RKO (cell line): ENCODE results near the gene TGIF2.
"Not testable (repeated sequence)": the region's sequence is repeated elsewhere in the genome, so short reads cannot be mapped to it uniquely, and the experiment has no call there.

Experiments
- DNase-seq: peaks from one replicate; pipeline ENCODE4 v3.0.0-alpha.2; 2016; ENCODE audit warnings: low spot score

Gene TGIF2

DNA sequence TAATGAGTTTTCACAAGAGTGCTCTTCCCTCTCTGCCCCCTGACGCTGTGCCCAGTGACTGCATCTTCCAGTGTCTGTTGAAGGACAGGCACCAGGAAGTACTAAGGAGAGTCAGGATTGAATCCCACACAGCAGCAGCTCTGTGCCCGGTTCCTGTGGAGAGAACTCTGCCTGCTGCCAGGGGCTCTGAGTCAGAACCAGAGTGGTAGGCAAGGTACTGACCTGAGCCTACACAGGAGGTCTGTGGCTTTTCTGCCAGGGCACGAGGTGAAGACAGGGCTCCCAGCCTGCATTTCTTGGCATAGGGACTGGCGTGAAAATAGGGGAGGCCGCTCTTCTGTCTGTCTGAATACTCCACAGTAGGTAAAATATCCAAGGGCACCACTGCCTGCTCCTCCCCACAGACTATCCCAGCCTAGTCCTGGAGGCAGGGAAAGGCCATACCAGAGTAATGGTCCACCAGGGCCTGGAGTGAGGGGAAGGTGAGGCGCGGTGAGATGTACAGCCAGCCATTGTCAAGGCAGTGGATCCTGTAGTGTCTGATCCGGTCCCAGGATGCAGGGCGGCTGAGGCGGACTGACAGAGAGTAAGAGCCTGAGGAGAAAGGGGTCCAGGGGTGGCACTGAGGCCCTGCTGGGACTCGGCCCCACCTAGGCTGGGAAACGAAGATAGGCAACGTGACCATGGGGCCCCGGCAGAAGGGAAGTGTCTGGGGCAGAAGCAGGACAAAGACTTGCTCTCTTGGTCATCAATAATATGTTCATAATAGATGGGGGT lies 41.6 kb downstream of the TGIF2 start:
- DNase-seq, result no peak

DNA sequence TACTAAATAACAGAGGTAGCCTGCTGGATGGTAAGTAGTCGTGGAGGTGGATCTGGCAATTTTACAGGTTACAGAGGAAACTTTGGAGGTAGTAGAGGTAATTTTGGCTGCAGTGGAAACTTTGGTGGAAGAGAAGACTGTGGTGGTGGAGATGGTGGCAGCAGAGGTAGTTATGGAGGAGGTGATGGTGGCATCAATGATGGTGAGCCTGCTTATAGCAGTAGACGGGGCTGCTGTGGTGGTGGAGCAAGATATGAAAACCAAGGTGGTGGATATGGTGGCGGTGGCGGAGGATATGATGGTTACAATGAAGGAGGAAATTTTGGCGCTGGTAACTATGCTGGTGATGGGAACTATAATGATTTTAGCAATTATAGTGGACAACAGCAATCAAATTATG lies 47.5 kb downstream of the TGIF2 start:
- DNase-seq, result no peak

DNA sequence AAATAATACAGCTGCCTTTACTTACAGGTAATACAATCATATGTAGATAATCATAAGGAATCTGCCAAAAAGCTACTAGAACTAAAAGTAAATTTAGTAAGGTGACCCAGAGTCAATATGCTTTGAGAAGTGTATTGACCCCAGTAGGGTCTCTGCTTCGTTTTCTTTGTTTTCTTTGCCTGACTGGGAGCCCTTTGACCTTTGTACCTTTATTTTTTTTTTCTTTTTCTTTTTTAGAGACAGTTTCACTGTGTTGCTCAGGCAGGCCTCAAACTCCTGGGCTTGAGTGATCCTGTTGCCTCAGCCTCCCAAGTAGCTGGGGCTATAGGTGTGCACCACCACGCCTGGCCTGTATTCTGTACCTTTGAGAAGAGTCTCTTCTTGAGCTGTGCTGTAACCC lies 50.0 kb downstream of the TGIF2 start:
- DNase-seq, result no peak

DNA sequence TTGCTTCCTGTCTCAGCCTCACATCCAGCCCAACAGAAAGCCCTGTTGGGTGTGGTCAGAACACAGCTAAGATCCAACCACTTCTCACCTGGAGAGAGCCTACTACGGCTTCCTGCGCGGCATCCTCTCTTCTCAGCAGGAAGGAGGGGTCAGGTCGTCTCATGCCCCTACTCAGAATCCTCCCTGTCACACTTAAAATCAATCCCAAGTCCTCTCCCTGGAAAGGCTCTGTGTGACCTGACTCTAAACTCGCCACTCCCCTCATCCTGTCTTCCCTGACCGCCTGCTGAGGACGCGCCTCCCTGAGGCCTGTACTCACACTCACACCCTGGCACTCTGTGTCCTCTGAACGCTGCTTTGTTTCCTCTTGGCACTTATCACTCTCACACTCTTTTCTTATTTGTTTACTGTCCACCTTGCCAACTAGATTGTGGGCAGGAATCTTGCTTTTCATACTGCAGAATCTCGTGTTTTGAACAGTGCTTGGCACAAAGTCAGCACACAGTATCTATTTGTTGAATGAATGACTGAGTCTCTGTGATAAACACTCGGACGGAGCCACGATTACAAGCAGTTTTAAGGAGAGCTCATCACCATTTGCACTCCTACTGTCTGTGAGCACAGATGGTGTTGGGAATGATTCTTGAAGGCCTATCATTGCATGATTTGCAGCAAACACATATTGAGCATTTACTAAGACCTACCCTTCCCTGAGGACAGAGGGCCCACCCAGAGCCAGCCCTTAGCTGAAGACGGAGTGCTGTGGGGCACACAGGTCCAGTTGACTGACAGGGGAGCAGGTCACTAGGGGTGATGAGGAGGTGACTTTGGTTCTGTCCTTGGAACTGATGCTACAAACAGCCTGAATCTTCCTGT lies 50.9 kb downstream of the TGIF2 start:
- DNase-seq, result no peak

DNA sequence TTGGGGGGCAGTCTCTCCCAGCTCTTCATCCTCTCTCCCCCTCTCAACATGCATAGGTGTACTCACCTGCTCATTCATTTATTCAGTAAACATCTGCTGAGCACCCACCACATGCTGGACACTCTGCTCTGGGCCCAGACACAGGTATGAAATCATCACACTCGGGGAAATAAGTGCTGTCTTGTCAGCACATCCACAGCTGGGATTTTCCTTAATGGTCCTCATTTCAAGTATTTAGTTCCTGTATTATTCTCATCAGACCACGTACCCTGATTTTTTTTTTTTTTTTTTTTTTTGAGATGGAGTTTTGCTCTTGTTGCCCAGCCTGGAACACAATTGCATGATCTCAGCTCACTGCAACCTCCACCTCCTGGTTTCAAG lies 51.5 kb downstream of the TGIF2 start:
- DNase-seq, result no peak

DNA sequence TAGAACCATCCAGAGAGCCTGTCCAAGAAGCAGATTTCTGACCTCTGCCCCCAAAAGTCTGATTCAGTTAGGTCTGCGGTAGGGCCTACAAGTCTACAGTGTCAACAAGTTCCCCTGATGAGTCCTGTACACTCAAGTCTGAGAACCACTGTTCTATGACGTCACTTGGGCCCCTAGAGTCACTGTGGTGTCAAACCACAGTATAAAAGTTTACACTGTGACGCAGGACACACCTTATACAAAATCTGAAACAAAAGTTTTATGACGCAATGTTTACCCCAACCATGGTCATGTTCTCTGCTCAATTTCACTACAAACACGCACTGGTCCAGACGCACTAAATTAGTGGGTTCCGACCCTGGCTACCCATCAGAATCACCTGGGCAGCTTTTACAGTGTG lies 54.7 kb downstream of the TGIF2 start:
- no peak for DNase-seq

DNA sequence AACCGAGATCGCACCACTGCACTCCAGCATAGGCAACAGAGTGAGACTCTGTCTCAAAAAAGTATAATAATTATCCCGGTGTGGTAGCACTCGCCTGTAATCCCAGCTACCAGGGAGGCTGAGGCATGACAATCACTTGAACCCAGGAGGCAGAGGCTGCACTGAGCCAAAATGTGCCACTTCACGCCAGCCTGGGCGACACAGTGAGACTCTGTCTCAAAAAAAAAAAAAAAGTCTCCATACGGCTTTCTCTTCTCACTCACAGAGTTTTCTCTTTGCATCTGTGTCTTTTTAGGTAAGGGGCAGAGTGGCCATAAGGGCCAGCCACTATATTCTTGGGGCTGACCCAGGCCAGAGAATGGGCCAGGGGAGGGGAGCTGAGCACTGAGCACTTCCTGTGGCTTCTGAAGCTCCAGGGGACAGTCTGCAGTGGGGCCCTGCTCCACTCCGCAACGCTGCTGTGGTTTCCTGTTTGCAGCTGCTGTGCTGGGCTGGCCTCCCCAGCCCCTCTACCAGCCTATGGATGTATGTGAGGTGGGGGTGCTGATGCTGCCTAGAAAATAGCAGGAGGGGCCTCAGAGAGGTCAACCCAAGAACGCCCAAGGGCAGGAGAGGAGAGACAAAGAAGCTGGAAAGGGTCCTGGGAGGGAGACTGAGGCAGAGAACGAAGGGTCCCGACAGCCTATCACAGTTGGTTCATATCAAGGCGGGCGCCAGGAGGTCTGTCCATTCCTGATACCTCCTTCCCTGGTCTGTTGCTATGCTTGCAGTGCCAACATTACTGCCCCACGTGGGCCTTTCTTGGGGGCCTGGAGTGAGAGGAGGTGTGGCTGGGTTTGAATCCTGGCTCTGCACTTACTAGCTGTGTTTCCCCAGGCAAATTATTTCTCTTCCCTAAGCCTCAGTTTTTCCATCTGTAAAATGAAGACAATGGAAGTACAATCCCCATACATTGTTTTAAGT lies 56.6 kb downstream of the TGIF2 start:
- DNase-seq, result no peak

DNA sequence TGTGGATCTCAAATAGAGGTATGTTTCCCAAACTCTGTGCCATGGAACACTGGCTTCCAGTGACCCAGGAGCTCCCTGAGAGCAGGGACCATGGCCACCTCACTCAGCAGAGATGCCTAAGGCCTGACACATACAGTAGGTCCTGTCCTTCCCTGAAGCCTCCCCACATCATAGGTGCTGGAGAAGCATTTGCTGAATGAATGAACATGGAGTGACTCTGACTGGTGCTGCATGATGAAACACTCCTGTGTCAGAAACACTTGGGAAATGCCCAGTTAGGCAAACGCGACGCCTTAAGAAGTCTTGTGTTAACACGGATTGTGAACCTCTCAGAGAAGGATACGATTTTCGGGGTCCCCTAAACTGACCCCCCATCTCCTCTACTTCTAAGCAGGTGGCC lies 58.2 kb downstream of the TGIF2 start:
- peak; percentile 27 for DNase-seq

DNA sequence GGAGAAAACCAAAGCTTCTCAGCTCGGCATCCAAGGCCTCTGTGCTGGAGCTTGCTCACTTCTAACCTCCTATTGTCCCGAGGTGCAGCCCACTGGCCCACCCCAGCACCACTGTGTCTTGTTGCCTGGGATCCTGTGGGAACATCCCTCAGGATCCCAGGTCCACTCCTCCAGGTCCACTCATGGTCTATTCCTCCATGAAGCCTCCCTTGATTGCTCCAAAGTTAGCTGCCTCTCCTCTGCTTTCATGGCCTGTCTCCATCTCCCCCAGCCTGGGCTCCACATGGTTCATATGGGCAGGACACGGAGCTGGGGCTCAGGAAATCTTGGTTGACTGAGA lies 58.7 kb downstream of the TGIF2 start:
- no peak for DNase-seq

DNA sequence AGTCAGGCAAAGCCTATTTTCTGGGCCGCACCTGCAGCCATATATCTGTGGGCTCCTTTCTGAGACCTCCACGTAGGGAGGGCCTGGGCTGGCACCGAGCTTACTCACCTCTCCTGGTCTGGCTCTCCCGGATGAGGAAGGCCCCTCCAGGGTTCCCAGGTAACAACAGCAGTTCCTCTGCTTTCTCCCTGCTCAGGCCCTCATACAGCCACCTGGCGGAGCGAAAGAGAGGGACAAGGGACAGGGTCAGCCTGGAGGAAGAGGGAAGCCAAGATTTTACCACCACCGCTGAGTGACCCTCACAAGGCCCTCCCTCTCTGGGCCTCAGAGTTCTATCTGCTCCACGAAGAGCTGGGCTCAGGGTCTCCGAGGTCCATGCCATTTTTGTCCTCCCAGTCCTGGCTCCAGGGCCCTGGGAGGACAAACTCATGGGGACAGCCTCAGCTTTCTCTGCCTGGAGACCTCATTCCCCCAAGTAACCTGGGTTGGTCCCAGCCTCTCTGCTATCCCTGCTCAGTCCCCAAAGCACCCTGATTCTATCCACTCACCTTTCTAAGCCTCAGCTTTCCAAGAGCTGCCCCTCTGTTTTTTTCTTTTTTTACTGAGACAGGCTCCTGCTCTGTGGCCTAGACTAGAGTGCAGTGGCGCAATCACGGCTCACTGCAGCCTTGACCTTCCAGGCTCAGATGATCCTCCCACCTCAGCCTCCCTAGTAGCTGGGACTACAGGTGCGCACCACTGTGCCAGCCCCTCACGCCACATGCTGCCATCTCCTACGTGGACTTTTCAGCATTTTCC lies 59.3 kb downstream of the TGIF2 start:
- DNase-seq, result no peak

DNA sequence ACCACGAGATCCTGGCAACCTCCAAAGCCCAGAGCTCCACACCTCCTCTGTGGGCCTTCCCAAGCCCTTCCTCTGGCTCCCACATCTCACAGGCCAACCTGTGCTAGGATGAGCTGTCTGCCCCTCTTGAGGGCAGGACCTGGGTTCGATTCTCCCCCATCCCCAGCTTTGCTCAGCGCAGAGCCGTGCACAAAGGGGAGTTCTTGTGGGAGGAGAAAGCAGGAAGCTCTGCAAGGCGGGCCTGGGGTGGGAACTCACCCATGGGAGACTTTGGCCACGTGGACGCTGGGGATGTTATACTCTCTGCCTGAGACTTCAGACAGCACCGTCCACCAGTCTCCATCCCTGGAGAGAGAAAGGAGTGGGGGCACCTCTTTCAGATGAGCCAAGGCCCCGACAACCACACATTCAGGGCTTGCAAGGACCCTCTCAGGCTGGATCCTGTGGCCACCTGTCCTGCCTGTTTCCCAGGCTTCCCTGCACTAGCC lies 59.9 kb downstream of the TGIF2 start:
- DNase-seq, result no peak

DNA sequence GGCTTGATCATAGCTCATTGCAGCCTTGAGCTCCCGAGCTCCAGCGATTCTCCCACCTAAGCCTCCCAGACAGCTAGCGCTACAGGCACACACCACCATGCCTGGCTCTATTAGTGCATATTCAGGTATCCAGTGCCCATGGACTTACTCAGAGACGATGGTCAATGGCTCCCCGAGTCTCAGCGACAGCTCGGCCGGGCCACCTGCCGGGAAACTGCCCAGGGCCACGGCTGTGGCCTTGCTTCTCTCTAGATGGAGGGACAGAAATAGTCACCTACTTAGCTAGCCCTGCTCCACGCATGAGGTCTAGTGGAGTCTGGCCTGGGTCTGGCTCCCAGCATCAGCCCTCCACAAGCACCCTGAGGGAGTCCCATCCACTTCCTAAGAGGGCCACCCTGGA lies 60.9 kb downstream of the TGIF2 start:
- no peak for DNase-seq

DNA sequence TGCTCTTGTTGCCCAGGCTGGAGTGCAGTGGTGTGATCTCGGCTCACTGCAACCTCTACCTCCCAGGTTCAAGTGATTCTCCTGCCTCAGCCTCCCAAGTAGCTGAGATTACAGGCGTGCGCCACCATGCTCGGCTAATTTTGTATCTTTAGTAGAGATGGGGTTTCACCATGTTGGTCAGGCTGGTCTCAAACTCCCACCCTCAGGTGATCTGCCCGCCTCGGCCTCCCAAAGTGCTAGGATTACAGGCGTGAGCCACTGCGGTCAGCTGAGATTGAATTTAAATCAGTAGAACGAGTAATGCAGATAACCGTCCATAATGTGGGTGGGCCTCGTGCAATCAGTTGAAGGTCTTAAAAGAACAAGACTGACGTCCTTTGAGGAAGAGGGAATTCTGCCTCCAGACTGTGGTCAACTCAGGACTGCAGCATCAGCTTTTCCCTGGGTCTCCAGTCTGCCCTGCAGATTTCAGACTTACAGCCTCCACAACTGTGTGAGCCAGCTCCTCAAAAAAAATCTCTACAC lies 65.5 kb downstream of the TGIF2 start:
- DNase-seq, result not testable (repeated sequence)

DNA sequence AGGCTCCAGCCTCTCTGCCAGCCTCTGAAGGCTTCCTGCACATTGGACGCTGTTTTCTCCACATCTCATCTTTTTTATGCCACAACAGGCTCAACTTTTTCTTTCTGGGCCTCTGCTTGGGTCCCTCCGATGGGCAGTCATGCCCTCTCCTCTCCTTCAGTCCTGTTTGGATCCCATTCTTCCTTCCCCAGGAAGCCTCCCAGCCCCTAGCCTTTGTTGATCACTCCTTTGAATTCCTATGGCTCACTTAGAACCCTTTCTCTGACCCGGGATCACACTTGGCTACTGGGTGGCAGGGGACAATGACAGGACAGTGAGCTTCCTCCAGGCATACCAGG lies 68.1 kb downstream of the TGIF2 start:
- no peak for DNase-seq

DNA sequence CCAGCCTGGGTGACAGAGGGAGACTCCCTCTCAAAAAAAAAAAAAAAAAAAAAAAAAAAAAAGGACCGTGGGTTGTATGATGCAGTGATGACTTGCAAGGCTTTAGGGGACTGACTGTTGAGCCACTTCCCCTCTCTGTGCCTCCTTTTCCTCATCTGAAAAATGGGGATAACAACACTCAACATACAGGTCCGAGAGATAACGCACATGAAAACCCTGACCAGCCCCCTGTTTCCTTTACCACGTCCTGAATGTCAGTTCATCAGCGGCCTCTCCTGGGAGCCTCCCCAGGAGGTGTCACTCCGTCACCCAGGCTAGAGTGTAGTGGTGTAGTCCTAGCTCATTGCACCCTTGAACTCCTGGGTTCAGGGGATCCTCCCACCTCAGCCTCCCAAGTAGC lies 68.7 kb downstream of the TGIF2 start:
- DNase-seq, result peak; percentile 21
